Stimulated activated CD4-positive, alpha-beta T cell treated with anti-CD3 and anti-CD28 coated beads, Interleukin-1b, Interleukin-23, amount 100 ng/mL, for 24 hours (primary cell): ENCODE results near the gene CMC2.
A peak's percentile ranks its signal among the peaks of the same experiment; 100 is the strongest.

Experiments used
- DNase-seq, 4 experiments: peaks; one replicate each; pipeline ENCODE4 v3.0.0-alpha.2; 2020; ENCODE audit warnings: low read depth in 4 of 4, low spot score in 1 of 4

The CMC2 gene

DNA sequence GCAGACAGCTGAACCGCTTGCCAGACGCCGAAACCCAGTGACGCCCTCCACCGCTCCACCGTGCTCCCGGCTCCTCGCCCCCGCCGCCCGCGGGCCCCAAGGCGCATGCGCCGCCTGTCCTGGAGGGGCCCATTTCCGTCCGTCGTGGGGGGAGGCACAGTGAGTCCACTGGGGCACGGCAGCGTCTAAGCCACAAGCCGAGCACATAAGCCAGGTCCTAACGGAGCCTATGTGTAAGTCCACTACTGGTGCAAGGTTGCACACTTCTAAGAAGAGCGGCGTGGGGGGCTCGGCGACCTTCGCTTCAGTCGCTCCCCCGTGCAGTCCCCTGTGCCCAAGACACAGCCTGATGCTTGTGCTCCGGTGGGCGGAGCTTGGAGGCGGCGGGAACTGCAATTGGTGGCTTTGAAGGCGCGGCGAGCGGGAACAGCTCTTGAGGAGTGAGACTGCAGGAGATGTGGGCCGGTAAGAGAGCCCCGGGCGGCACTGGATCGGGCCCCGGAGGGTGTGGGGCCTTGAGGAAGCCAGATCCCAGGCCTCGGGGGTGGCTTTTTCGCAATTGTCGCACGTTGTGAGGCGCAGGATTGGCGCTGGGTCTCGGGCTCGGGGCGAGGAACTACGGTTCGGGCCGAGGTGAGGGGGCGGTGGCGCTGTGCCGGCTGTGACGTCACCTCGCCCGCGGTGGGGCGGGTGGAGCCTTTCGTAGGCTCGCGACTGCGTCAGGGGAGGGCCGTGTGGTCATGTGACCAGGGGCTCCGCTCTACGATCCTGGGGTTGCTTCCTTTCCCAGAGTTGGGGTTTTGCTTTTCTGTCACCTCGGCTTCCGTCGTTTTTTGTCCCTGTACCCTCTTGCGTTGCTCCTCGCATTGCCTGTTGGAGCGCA is at the start of gene CMC2, which contains the start of gene CENPN:
TSS of gene CMC2 (minus strand) at position 73 of the 883 bp plus-strand sequence. CDS start 9,491 bp downstream, outside the sequence.
TSS of gene CENPN (plus strand) at position 402 of the 883 bp plus-strand sequence. CDS start 4,726 bp downstream, outside the sequence.
- DNase-seq, result peak; percentile 88 to 94 (median 94)

DNA sequence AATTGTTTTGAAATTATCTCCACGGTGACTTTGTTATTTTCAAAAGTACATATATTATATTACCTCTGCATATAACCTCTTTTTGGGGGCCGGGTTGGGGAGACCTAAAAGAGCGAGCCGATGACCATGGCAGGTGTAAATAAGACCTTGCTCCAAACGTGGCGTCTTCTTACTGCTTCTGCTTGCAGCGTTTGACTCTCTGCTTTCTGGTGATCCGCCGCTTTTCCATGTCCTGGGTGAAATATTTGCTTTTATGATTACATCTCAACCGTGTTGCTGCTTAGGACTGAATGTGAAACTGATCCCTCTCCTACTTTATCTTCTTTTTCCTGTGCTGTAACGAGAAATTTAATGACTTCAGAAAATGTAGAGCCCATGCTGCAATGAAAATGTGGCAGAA is 47.1 kb upstream of the CMC2 start:
- DNase-seq, result no peak

DNA sequence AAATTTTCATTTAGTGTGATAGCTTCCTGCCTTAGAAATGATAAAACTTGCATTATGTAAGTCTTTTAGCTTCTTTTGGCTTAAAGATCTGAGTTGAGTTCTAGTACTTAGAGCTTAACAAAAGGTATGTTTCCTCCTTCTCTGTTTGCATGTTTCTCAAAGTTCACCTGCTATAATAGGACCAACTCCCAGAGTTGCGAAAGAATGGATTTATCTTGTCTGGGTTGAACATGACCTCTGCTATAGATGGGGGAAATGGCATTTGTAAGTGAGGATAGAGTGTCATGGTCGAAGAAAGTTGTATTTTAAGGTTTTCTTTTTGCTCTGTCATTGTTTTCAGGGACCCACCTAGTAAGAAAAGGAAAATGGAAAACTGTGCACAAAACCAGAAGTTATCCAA is 36.1 kb upstream of the CMC2 start:
- no peak for DNase-seq

DNA sequence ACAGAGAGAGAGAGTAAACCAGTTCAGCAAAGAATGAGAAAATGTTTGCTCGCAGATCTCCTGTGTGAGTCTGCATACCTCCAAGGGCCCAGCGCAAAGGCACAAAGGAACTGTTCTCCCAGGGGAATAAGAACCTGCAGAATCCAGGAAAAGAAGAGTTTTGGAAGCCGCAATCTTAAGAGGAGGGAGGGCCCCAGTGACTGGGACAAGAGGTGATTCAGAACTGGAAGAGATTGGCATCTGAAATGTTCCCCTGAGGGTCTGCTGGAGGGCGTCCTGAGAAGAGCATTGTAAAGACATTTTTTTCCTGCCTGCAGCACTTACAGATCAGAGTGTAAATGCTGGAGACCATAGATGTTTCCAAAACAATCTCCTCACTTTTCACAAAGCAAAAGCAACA is 35.0 kb upstream of the CMC2 start:
- DNase-seq, result no peak

DNA sequence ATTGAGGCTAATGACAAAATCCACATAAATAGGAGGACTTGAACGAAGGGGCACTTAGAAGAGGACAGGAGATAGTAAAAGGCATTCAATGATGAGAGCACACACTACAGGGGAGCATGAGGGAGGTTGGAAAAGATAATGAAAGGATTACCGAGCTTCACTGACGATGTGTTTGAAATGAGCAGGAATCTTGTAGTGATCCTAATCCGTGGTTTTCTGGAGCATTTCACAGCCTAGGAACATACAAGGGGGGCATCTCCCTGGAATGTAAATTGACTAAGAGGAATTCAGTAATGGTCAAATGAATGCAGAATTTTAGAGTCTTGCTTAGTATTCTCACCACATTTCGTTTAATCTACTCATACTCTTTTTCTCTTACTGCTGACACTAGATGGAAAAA is 34.2 kb upstream of the CMC2 start:
- no peak for DNase-seq

DNA sequence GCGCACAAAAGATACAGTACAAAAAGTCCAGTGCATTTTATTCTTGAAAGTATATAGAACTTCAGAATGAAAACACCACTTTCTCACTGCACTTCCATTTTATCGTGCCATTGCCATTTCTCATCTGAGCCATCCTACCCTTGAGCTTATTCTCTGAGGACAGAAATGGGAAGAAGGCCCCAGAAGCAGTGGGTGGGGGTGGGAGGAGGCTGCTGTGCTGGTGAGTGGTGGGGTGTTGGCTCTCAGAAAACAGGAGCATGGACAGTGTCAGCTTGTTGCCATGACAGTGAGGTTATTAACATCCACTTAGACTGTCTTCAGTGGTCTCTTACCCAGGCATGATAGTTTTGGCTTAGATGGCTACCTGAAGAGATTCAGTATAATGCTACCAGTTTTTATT is 33.4 kb upstream of the CMC2 start:
- DNase-seq, result no peak

DNA sequence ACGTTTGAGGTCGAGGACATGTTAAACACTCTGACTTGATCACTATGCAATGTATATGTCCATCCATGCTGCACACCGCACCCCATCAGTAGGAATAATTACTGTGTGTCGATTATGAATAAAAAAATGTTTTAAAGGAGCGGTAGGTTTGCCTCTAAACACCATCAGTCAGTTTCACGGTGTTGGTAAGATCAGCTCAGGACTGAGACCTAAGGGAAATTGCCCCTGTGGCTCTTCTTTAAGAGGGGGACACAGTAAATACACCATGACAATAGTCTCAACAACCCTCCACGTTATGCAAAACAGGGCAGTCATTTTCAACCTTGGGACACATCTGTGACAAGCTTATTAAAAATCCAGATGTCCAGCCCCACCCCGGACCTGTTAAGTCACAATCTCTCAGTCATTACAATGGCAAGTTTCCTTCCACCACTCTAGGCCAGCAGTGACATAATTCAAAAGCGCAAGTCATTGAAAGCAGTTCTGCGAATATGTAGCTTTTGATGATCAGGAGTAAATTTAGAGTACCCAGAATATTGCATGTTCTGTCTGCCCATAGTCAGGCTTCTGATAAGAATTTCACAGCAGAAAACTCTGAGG is 30.2 kb upstream of the CMC2 start:
- no peak for DNase-seq

DNA sequence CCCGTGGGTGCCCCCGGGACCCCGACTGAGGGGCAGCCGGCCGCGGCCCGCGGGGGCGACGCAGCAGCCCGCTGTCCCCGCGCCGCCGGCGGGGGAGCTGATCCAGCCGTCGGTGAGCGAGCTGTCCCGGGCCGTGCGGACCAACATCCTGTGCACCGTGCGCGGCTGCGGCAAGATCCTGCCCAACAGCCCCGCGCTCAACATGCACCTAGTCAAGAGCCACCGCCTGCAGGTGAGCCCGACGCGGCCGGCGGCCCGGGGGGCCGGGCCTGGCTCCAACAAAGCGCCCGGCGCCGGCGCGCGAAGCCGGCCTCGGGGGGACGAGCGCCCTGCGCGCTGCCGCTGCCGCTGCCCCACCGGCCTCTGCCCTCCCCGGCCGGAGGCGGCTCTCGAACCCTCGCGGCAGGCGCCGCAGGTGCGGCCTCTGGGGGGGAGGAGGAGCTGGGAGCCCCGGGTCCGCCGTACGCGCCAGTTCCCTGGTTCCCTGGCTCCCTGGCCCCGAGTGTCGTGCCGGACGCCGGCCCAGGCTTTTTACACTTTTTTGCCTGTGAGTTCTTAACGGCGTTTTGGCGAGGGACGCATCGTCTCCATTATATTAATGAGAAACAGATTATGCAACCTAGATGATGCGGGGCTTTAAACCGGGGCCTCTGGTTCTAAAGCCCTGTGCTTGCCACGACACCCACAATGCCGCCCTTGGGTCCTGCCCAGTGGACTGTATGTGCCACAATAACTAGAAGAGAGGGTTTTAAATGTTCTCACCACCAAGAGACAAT is 29.5 kb upstream of the CMC2 start:
- DNase-seq, result peak in 3 of 4 experiments; percentile 4 to 32 (median 22)

DNA sequence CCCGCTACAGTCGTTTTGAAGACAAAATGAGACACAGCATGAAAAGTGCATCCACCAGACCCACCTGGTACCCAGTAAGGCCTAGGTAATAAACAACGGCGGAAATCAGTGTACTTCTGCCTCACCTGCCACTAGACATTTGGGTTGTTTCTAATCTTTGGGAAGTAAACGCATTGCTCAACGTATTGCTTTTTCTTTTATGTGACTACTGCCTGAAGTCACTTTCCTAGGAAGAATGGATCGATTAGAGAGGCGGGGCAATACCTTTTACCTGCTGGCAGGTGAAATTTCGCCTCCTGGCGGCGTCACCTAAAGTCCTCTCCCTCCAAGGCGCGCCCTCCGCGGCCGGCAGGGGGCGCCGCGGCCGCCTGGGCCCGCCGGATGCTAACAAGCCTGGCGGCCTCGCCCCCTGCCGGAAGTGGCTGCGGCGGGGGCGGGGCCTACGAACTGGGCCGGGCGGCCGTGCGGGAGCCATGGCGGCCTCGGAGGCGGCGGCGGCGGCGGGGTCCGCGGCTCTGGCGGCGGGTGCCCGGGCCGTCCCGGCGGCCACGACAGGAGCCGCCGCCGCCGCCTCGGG is 28.8 kb upstream of the CMC2 start, which contains the start of gene ATMIN:
TSS of gene ATMIN (plus strand) at position 445 of the 577 bp plus-strand sequence. CDS start at position 474, 29 bp downstream.
- peak; percentile 72 to 83 (median 78) for DNase-seq

DNA sequence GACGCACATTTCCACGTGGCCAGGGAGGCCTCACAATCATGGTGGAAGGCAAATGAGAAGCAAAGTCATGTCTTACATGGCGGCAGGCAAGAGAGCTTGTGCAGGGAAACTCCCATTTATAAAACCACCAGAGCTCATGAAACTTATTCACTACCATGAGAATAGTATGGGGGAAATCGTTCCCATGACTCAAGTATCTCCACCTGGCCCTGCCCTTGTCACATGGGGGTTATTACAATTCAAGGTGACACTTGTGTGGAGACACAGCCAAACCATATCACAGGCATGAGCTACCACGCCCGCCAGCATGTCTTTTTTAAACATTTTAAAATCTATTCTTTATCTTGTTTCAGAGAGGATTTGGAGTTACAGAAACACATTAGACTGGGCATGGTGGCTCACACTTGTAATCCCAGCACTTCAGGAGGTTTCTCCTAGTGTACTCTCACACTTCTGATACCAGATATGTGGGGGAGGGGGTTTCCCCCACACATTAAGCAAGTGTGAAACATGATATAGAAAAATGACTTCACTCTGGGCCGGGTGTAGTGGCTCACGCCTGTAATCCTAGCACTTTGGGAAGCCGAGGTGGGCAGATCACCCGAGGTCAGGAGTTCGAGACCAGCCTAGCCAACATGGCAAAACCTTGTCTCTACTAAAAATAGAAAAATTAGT is 23.4 kb upstream of the CMC2 start:
- DNase-seq, result no peak

DNA sequence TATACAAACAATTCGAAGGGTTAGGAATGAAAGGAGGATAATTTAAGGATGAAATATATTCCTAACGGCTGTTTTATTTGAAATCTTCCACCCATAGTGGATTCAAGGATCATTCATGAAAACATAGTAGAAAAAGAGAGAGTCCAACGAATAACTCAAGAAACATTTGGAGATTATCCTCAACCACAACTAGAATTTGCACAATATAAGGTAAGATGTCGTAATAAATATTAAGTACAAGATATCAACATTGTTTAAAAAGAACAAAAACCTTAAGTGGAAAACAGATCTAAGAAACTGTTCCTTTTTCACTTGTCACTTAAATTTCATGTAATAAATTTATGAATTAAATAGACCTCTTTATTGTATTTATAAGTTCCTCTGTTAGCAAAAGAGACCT is 19.7 kb upstream of the CMC2 start:
- no peak for DNase-seq

DNA sequence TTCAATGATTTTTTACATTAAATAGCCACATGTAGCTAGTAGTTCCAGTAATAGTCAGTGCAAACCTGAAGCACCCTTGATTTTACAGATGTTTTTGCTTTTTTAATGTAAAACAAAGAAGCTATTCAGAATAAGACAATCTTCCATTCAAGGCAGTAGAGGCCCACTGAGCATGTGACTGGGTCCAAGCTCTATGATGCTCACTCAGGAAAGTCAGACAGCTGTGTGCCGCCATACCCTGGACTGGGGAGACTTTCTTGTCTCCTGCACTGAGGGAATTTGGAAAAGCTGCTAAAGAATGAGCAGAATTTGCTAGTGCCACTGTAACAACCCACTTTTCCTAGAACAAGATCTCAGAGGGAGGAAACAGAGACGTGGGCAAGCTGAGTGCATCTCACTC is 11.8 kb upstream of the CMC2 start:
- no peak for DNase-seq

DNA sequence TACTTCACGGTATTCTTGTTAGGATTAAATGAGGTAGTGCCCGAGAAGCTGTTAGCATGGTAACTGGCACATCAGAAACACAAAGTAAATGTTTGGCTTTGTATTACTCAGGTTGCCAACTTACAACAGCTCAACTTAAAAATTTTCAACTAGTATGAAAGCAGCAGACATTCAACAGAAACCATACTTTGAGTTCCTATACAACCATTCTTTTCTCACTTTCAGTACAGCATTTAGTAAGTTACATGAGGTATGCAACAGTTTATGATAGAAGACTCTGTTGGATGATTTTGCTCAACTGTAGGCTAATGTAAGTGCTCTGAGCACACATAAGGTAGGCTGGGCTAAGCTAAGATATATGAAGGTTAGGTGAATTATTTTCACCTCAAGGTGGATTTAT is 8.0 kb upstream of the CMC2 start:
- DNase-seq, result no peak

DNA sequence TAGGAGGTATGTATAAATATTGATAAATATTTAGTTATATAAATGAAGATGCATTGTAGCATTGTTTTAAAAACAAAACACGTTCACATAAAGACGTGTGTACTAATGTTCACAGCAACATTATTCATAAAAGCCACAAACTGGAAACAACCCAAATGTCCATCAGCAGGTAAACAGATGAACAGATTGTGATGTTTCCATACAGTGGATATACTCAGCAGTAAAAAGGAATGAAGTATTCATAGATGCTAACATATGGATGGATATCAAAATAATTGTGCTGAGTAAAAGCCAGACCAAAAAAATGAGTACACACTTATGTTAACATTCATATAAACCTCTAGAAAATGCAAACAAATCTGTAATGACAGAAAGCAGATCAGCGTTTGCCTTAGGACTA is 6.3 kb upstream of the CMC2 start:
- DNase-seq, result no peak

DNA sequence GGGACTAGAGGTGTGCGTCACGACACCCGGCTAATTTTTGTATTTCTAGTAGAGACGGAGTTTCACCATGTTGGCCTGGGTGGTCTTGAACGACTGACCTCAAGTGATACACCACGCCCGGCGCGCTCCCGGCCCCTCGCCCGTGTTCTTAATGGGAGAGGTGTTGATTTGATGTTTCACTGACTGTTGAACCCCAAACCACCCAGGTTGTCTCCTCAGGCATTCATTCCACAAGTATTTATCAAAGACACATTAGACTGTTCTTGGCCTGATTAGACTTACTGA is 1.8 kb upstream of the CMC2 start:
- no peak for DNase-seq

DNA sequence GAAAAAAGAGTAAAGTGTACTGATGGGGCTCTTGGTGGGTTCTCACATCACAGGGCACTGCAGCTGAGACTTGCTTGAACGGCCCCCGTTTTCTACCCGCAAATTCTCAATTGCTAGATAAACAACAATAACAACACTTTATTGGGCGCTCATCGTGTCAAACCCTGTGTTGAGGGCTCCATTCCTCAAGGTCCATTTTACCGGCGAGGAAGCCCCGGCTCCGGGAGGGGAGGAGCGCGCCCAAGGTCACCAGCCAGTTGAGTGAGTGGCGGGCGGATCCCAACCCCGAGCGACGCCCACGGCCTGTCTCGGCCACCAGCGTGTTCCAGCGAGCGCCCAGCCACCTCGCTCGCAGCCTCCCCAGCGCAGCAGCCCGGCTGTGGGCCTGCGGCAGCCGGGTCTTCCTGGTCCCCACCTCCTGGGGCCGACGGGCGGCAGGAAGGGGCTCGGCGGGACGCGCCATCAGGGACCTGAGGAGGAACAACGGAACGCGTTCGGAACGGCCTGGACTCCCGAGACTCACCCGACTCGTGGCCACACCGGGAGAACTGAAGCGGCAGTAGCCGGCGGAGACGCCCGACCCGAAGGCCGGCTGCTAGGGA is 373 bp downstream of the CMC2 start:
- peak; percentile 37 to 64 (median 48) for DNase-seq

DNA sequence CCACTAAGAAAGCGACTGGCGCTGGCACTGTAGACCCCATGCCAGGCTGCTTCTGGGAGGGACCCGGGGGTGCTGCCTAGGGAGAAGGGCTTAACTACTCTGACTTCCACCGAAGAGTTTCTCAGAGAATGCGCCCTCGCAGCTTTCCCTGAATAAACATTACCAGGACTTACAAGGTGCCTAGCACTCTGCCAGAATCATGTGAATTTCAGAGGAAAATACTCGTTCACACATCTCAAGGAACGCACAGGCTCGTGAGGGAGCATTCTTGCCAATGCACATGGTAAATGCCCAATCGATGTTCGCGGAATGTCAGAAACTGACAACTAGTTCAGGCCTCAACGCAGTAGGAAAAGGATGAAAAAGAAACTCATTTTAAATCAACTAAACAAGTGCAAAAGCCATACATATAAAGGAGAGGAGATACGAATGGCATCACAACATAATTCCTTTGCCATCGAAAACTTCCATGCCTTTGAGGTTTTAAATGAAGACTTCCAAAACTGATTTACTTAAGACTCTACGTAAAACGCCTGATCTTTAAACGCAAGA is 999 bp downstream of the CMC2 start:
- DNase-seq, result no peak

DNA sequence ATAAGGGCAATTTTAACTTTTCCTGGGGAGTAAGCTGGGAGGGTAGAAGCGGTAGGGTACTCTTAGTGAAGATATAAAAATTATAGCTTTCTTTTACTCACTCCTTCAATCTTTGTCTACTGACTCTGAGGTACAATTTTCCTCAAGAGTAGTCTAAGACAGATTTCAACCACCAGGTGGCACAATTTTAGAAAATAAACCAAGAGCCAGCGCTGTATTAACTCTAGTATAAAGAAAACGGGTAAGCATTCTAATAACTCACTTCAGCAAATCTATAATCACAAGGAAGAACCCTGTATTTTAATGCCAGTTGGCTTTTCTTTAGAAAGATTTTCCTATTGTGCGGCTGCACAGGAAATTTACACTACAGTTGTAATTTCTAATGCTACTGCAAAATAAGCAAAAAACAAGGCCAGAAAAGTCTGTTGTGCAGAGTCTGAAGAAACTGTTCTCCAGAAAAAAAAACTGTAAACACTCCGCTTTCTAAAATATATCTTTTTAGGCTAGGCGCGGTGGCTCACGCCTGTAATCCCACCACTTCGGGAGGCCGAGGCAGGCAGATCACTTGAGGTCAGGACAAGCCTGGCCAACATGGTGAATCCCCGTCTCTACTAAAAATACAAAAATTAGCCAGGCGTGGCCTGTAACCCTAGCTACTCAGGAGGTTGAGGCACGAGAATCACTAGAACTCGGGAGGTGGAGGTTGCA is 1.9 kb downstream of the CMC2 start:
- no peak for DNase-seq

DNA sequence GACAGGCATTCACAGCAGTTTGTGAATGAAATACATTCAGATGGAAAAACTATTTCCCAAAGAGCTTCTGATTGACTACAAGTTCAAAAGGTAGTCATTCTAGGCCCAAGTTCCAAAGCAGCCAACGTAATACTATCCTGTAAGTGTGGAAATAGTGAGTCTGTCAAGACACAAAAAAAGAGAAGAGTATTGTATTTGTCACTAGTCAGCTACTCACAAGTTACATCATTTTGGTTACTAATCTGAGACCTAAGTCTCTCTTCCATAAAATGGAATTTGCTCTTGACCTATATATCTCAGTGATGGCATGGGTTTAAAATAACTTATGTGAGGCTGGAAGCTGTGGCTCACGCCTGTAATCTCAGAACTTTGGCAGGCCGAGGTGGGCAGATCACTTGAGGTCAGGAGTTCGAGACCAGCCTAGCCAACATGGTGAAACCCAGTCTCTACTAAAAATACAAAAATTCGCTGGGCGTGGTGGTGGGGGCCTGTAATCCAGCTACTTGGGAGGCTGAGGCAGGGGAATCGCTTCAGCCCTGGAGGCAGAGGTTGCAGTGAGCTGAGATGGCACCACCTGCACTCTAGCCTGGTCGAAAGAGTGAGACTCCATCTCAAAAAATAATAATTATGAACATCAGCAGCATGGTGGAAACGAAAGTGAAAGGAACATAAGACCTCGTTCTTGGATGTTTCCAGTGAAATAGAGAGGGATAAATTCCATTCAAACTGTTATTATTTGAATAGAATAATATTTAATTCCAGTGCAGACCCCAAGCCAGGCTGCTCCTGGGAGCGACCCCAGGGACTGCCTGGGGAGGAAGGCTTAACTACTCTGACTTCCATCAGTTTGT is 2.9 kb downstream of the CMC2 start:
- DNase-seq, result no peak
